Raji (cell line): ENCODE measurements around the gene SCAI.

Experiments used
- POLR2A ChIP-seq: IDR thresholded peaks from 2 replicates; pipeline ENCODE4 v1.6.1; 2011; ENCODE audit warnings: low read depth, low read length, control low read depth; ENCODE audit not compliant: insufficient read depth

Gene SCAI

GRCh38 chr9:125143377-125144090 is at the start of gene SCAI:
TSS of gene SCAI (minus strand) at chr9:125143528. CDS start at chr9:125143437, 91 bp downstream.
- peak; percentile 68 for TF ChIP-seq POLR2A

GRCh38 chr9:125190361-125190801 is 47.1 kb upstream of the SCAI start:
- TF ChIP-seq POLR2A, result no peak

- peak; percentile 57 for TF ChIP-seq POLR2A
Measured at GRCh38 chr9:125189361-125190289, 46.3 kb upstream of the SCAI start, which contains the start of gene PPP6C. TSS of gene PPP6C (minus strand) at chr9:125189803. CDS start at chr9:125189718, 85 bp downstream.

- TF ChIP-seq POLR2A, result no peak
Measured at GRCh38 chr9:125189011-125189360, 45.7 kb upstream of the SCAI start.

- no peak for TF ChIP-seq POLR2A
Measured at GRCh38 chr9:125183561-125183960, 40.2 kb upstream of the SCAI start.

- TF ChIP-seq POLR2A, result no peak
Measured at GRCh38 chr9:125183054-125183453, 39.7 kb upstream of the SCAI start.

- no peak for TF ChIP-seq POLR2A
Measured at GRCh38 chr9:125180876-125181275, 37.5 kb upstream of the SCAI start.

- no peak for TF ChIP-seq POLR2A
Measured at GRCh38 chr9:125177888-125178287, 34.6 kb upstream of the SCAI start.

GRCh38 chr9:125176636-125177035 is 33.3 kb upstream of the SCAI start:
- no peak for TF ChIP-seq POLR2A

GRCh38 chr9:125172031-125172755 is 28.9 kb upstream of the SCAI start:
- no peak for TF ChIP-seq POLR2A

GRCh38 chr9:125169895-125170294 is 26.6 kb upstream of the SCAI start:
- no peak for TF ChIP-seq POLR2A

- no peak for TF ChIP-seq POLR2A
Measured at GRCh38 chr9:125166762-125167161, 23.4 kb upstream of the SCAI start.

GRCh38 chr9:125161284-125161918 is 18.1 kb upstream of the SCAI start:
- TF ChIP-seq POLR2A, result no peak

- no peak for TF ChIP-seq POLR2A
Measured at GRCh38 chr9:125160750-125161149, 17.4 kb upstream of the SCAI start.

GRCh38 chr9:125156551-125156950 is 13.2 kb upstream of the SCAI start:
- no peak for TF ChIP-seq POLR2A
